HG03135 (cell line): ENCODE measurements around the gene CNNM4.

Experiments used
- ATAC-seq: cut with Tn5 transposase; IDR thresholded peaks from one replicate; pipeline ENCODE4 v1.9.1; 2021; ENCODE audit warnings: mild to moderate bottlenecking, moderate library complexity; ENCODE audit not compliant: unreplicated experiment

The CNNM4 gene

DNA sequence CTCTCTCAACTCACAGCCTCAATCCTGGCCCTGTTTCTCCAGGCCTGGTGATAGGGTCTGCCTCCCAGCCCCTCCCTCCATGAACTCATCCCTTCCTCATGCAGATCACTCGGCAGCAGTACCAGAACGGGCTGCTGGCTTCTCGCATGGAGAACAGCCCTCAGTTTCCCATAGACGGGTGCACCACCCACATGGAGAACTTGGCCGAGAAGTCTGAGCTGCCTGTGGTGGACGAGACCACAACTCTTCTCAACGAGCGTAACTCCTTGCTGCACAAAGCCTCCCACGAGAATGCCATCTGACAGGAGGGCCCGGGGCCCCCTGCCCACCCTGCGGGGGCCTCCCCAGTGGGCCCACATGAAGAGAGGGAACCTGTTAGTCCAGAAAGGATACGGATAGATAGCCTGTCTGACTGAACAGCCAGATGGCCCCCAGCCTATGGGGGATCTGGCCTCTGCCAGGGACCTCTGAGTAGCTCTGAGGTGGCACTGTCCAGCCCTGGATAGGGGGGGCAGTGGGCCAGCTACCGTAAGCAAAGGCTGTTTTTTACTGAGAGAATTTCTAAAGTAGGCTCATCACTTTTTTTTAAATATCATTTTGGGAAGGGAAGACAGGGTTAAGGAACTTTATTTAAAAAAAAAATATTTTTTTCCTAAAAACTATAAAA, 48.6 kb downstream of the CNNM4 start:
- no peak for ATAC-seq

DNA sequence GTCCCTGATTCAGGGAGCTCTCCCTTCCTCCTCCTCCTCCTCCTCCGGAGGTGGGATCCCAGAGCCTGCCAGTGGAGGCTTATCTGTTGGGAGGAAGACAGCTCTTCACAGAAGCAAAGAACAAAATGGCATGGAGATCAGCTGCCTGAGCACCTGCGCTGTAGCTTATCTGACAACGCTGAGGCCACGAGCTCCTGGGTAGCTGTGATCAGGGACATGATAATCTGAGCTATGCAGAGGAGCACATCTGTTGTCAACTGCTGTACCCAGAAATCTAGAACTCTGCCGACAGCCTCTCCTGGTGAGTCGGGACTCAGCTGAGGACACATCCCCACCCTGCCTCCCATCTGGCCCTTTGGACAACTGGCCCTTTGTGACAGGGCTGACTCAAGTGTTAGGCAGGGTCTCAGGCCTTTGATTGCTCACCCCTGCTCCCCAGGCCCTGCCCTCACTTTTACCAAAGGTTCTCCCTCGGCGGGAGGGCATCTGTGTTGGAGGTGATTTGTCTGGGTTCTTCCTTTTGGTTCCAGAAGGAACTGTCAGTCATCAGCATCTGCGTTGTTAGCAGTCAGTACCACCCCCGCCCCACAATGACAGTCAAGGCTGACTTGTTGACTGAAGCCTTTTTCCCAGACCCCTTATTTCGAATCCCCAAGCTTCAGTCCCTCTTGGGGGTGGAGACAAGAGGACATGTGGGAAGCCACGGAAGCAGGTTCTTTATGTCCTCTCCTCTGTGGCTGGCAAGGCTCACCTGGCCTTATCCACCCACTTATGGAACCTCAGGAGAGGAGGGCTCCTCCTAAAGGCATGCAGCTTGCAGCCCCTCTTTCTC, 49.5 kb downstream of the CNNM4 start:
- no peak for ATAC-seq

DNA sequence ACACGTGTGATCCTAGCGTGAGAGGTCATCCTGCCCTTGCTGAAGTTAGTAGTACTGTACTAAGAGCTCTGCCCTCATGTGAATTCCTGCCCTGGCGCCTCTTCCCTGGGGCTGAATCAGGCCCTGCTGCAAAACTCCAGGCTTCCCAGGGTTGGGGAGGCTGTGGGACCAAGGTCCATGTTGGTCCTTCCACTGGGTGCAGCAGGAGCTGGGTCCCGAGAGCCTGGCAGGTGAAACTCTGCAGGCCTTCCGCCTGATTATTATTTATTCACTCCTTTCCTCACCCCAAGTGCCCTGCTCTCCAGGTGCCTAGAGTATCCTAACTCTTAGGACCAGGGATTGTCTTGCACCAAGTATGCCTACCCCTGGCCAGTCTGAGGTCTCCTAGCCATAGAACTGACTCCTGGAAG, 50.1 kb downstream of the CNNM4 start:
- ATAC-seq, result no peak

DNA sequence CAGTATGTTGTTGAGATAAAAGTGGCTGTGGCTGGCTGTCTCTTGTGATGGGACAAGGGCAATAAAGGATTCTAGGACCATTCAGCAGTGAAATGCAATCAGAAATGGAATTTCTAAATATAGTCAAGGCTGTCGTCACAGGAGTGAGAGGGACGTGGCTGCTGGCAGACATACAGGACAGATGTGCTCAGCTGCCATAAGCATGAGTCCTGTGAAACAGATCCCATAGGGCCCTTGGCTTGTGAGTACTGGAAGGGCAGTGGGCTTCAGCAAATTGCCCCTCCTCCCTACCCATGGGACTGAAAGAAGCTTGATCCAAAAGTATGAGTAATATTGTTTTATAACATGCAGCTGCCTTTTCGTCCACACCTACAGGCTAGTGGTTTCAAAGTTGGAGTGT, 51.2 kb downstream of the CNNM4 start:
- ATAC-seq, result no peak

DNA sequence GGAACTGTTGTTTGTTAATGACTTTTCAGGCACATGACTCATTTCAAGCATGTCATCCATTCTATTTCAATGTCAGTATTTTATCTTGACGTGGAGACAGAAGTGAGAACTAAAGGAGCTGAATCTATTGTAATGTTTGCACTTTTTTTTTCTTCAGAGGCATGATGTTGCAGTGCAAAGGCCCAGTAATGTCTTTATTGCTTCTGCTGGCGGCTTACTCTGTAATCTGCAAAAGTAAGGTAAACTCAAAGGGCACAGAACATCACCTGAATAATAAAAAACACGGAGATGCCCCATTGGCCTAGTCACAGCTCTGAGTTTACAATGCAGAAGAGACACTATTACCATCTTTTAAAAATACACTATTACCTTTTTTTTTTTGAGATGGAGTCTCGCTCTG, 53.0 kb downstream of the CNNM4 start:
- ATAC-seq, result no peak

DNA sequence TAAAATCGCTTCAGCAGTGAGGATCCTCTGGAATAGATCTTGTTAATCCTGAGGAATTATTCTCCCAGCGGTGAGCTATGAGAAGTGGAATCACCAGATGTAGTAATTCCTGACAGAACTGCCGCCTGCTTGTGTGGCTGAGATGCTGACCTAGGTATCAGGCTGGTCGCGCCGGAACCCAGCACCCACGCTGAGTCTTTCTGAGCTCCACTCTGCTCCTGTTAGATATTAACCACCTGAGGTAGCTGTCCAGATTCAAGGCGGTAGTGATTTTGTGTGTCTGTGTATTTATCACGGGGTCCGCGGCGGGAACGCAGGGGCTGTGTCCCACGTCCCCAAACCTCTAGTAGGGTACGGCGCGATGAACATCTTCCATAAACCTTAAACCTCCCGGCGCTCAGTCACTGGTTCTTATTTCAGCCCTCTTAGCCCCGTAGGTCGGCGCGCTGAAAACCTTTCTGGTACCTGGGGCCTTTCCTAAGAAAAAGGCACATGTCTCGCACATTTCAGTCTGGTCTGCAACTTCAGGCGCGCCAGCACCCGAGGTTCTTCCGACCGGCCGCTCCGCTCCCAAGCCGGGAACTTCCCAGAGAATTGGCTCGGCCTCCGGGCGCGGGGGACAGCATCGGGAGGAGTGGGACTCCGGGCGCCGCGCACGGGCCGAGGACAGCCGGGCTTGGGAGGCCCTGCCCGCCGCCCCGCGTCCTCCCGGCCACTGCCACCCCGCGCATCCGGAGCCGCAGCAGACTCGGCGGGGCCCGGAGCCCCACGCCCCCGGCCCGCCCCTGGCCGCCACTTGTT, 54.8 kb downstream of the CNNM4 start:
- no peak for ATAC-seq

DNA sequence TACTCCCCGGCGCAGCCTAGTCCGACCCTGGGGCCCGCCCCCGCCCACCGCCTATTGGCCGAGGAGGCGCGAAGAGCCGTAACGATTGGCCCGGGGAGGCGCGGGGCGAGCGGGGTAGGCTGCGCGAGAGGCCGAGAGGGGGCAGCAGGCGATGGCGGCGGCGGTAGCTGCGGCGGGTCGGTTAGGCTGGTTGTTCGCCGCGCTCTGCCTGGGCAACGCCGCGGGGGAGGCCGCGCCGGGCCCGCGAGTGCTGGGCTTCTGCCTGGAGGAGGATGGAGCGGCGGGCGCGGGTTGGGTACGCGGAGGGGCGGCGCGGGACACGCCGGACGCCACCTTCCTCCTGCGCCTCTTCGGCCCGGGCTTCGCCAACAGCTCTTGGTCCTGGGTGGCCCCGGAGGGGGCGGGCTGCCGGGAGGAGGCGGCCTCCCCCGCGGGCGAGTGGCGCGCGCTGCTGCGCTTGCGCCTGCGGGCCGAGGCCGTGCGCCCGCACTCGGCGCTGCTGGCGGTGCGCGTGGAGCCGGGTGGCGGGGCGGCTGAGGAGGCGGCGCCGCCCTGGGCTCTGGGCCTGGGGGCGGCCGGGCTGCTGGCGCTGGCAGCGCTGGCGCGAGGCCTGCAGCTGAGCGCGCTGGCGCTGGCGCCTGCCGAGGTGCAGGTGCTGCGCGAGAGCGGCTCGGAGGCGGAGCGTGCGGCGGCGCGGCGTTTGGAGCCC, 55.6 kb downstream of the CNNM4 start, which contains the start of gene CNNM3:
TSS of gene CNNM3 (plus strand) at position 142 of the 709 bp plus-strand sequence. CDS start at position 152, 10 bp downstream.
- peak; percentile 90 for ATAC-seq

DNA sequence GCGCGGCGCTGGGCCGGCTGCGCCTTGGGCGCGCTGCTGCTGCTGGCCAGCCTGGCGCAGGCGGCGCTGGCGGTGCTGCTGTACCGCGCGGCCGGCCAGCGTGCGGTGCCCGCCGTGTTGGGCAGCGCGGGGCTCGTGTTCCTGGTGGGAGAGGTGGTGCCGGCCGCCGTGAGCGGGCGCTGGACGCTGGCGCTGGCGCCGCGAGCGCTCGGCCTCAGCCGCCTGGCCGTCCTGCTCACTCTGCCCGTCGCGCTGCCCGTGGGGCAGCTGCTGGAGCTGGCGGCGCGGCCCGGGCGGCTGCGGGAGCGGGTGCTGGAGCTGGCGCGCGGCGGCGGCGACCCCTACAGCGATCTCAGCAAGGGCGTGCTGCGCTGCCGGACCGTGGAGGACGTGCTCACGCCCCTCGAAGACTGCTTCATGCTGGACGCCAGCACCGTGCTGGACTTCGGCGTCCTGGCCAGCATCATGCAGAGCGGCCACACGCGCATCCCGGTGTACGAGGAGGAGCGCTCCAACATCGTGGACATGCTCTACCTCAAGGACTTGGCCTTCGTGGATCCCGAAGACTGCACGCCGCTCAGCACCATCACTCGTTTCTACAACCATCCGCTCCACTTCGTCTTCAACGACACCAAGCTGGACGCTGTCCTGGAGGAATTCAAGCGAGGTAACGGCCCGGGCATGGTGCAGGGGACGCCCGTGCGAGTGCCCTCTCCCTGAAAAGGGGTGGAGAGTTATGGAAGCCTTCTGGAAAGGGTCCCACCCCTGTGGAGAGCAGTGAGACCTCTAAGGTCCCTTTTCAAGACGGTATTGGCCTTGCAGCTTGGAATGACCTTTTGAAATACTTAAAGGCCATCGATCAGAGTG, 56.4 kb downstream of the CNNM4 start:
- no peak for ATAC-seq

DNA sequence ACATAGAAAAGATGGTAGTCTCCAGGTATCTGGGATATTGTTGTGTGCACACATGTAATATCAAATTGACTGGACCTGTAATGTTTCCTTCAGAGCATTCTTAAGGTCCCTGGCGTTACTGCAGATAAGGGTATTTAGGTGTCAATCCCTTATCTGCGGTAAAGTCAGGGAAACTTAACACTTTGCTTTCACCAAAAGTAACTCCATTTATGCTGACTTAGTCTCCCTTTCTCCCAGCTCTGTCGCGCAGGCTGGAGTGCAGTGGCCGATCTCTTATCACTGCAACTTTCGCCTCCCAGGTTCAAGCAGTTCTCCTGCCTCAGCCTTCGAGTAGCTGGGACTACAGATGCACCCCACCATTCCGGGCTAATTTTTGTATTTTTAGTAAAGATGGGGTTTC, 57.2 kb downstream of the CNNM4 start:
- no peak for ATAC-seq

DNA sequence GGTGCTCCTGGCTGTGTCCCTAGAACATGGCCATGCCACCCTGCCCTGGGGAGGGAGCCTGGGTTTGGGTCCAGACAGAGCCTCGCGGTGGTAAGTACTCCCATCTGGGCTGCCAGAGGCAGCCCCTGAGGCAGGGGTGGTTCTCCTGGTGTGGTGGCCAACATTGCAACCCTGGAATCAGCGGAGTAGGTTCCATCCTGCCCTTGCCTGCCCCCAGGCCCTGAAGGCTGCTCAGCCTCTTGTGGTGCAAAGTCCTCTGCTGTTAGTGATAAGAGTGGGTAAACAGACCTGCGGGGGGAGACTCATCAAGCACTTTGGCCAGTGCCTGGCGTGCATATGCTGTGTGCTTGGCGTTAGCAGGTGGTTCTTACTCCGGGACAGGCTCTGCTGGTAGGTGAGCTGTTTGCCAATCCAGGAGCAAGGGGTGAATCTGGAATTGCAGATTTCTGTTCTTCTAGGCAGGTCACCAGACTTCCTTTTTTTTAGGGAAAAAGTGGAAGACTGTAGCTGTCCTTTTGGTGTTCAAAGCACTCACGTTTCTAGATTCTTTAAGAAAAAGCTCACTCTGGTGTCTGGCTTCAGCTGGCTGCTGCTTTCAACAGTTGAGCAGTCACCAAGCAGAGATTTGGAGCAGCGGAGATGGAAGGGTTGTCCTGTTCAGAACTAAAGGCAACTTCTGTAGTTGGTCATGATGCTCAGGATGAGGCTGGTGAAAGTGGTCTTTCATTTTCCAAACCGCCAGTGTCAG, 58.6 kb downstream of the CNNM4 start:
- ATAC-seq, result no peak

DNA sequence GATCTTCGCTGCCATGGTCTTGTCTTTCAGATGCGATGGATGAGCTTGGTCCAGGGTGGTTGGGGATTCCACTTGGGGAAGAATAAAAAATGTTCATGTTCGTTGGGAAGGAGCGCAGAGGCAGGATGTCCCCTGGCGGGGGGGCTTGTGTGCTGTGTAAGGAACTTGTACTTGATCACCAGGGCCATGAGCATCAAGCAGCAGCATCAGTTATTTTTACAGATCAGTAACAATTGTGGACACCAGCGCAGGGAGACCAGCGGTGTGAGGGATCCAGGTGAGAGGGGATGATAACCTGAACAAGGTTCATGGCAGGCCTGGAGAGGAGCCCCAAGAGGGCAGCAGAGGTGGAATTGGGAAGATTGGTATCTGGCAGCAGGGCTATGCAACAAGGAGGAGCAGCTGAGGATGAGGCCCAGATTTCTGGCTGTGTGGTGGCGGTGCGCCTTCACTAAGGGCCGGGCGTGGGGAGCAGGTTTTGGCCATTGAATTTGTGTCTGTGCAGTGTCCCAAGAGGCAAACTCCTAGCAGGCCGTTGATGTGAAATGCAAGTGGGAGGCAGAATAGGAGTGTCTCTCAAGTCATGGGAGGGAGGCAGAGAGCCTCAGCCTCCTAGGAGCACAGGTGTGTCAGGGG, 59.3 kb downstream of the CNNM4 start:
- no peak for ATAC-seq

DNA sequence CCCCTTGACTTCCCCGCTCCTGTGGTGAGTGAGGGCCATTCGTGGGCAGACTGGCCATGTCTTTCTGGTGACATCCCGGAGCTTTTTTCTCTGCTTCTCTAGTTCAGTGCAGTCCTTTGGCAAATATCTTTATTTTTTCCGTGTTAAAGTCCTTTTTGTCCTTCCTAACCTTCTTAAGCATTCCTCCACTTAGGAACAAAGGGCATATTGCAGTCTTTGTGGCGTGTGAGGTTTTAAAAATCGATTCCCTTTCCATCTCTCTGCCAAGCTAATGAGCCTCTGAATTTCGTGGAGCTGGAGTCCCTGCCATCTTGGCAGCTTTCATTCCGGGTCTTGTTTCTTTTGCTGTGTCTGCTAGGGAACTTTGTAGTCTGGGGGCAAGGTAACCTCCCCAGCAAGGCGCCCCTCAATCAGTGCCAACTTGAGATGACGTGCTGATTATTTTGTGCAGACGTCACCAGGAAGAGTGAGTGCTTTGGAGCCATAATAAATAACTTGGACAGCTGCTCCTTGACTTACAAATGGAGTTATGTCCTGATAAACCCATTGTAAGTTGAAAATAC, 60.5 kb downstream of the CNNM4 start:
- ATAC-seq, result no peak

DNA sequence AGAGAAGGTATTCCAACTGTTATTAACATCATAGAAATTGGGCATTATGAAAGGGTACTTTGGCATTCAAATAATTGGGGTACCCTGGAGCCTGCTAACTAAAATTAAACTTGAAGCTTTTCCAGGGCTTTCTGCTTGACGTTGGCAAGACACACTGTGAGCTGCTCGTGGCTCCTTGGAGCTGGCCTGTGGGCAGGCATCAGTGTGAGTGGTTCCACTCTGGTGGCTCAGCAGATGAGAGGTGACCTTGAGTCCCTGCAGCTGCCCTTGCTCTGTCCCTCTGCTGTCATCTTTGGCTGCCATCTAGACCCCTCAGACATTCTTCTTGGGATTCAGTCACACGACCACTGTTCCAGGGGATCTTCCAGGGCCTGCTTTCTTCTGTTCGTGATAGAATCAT, 62.1 kb downstream of the CNNM4 start:
- ATAC-seq, result no peak

DNA sequence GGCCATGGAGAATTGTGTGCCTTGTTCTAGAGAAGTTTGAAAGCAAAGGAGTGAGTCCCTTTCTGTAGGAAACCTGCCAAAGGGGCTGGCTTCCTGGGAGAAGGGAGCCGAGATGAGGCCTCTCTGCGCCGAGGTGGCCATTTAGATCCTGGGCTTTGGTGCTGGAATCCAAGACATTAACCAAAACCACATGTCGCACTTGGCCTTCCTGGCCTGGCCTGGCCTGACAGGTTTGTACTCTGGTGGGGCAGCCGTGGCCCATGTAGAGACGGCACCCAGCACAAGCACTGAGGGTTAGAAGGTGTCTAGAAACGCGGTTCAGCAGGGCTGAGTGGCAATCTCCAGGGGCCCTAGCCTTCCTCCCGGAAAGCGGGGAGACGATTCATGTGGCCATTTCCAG, 62.5 kb downstream of the CNNM4 start:
- no peak for ATAC-seq

DNA sequence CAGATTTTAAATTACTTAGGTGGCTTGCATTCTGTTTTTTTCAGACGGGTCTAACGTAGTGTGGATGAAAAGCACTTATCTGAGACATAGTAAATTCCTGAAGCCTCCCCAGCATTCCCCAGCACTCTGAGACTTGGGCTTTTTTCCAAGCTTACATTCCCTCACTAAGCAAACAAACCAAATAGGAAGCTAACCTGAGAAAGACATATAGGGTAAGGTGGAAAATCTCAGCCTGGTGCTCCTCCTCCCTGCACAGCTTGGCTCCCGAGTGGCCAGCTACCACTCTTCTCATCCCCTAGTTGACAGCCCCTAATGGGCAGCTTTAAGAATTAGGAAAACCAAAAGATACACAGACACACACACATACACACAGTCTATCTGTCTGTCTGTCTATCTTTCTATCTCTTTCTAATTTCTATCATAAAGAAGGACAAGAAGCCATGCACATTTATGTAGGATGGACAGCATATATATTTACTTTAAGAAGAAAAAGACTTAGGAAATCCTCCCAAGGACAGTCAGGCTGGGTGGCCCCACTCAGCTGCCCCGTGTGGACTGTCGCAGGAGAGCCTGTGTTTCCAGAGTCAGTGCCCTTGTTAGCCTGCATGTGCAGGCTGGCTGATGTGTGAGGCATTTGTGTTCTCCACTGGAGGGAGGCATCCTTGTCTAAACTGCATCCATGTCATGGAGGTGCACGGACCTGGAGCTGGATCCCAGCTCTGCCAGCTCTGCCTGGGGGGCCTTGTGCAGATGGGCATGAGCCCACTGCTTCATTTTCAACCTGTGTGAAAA, 63.6 kb downstream of the CNNM4 start:
- ATAC-seq, result no peak

DNA sequence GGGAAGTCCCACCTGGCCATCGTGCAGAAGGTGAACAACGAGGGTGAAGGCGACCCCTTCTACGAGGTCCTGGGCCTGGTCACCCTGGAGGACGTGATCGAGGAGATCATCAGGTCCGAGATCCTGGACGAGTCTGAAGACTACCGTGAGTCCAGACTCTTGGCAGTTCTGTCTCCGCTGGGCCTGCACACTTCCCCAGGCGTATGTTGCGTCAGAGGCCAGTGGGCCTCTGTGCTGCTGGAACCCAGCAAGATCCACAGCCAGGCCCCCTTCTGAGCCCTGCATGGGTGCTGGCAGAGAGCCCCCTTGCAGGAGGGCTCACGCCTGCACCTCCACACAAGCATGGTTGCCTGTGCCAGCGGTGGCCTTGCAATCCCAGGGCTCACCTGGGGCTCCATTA, 64.4 kb downstream of the CNNM4 start:
- ATAC-seq, result no peak

DNA sequence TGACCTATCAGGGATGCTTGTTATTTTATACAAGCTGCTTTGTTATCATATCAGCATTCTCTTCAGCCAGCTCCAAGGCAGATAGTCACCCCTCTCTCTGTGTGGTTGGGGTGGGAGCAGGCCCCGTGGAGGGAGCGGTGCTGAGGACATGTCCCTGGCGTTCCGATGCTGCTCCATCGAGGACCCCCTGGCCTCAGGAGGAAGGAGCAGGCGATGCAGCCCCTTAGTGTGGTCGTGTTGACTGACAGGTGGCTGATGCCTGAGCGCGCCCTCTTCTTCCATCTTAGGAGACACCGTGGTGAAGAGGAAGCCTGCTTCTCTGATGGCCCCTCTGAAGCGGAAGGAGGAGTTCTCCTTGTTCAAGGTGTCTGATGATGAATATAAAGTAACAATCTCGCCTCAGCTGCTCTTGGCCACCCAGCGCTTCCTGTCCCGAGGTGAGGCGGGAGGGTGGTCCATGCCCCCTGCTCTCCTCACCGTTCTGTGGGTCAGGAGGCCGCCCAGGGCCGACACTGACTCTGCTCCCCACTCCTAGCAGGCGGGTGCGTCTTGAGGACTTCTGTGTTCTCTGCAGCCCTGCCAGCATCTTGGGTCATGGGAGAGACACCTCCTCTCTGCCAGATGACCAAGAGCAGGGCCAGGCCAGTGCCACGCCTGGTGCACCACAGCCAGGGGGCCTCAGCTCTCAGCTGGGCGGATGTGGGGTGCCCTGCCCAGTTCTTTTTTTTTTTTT, 66.0 kb downstream of the CNNM4 start:
- no peak for ATAC-seq
